ENCODE data around the gene CYLD. TPM values are rescaled to one million over a fixed set of nuclear protein-coding genes. Genes with fewer than 3 reads are reported as not detected.

The CYLD gene
- total and polyA plus RNA-seq, 8 donors: 6.2 to 30.3 (median 16.7) TPM

DNA sequence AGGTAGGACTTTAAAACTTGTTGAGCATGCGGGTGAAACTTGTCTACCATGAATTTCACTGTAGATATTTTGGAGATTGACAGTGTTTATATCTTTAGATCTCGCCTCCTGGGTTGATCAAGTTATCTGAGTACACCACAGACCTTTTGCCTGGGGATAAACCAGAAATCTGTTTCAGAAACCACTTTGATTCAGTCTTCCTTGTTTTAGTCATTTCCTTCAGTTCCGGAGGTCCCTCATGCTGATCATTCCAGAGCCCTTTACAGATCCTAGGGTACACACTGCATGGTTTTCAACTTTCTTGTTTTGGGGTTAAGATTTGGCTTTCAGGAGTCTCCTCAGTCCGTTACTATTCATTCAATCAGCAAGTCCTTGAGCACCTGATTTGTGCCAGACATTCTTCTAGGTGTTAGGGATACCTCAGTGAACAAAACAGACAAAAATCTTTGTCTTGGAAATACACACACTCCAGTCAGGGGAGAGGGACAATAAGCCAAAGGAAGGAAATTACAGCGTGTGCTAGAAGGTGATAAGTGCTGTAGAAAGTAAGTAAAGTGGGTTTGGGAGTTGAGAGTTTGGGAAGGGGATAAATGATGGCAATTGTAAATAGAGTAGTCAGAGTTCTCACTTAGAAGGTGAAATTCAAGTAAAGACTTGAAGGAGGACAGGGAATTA, 36.3 kb upstream of the CYLD start:
- Histone ChIP-seq H3K4me3 (no peak overlapping the region), H3K27ac (no peak overlapping the region), H3K36me3 (no peaks in the 10 kb centered on the region), H3K4me1 (no peaks in the 10 kb centered on the region), H3K9me3 (no peaks in the 10 kb centered on the region), H3K27me3 (no peaks in the 10 kb centered on the region)
- 64 to 66% methylated on average over 5 of the region's 5 CpGs for WGBS, 2 donors
- no peak for DNase-seq
- TF ChIP-seq, protein P1, sequence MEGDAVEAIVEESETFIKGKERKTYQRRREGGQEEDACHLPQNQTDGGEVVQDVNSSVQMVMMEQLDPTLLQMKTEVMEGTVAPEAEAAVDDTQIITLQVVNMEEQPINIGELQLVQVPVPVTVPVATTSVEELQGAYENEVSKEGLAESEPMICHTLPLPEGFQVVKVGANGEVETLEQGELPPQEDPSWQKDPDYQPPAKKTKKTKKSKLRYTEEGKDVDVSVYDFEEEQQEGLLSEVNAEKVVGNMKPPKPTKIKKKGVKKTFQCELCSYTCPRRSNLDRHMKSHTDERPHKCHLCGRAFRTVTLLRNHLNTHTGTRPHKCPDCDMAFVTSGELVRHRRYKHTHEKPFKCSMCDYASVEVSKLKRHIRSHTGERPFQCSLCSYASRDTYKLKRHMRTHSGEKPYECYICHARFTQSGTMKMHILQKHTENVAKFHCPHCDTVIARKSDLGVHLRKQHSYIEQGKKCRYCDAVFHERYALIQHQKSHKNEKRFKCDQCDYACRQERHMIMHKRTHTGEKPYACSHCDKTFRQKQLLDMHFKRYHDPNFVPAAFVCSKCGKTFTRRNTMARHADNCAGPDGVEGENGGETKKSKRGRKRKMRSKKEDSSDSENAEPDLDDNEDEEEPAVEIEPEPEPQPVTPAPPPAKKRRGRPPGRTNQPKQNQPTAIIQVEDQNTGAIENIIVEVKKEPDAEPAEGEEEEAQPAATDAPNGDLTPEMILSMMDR (IDR thresholded peaks at IDR 0.05): no peak
- FAIRE-seq: no peak
- intact Hi-C loops (cut with DNase I): no loop called here
- ATAC-seq: no peak

DNA sequence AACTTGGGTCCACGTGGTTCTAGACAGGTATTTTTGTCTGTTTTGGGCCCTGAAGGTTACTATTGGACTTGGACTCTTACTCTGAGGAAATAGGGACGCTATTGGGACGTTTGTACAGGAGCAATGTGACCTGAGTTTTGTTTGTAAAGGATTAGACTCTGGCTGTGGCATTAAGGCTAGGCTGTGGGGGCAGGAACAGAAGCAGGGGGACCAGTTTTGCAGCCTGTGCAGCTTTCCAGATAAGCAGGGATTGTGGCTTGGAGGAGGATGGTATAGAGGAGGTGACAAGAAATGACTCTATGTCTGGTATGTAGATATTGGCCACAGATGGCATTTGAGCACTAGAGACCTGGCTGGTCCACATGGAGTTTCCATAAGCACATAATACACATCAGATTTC, 35.6 kb upstream of the CYLD start:
- WGBS, 2 donors: 34 to 41% methylated on average over 3 of the region's 3 CpGs
- H3K4me3 ChIP-seq: no peak overlapping the region
- ATAC-seq (no peak), DNase-seq (no peak), FAIRE-seq (no peak)
- no peak overlapping the region for H3K27ac ChIP-seq
- H3K36me3 ChIP-seq: no peaks in the 10 kb centered on the region
- no peaks in the 10 kb centered on the region for H3K4me1 ChIP-seq
- H3K27me3 ChIP-seq: no peaks in the 10 kb centered on the region
- TF ChIP-seq, protein P1 (IDR thresholded peaks at IDR 0.05): no peak
- intact Hi-C loops (cut with DNase I): no loop called here
- H3K9me3 ChIP-seq: no peaks in the 10 kb centered on the region

DNA sequence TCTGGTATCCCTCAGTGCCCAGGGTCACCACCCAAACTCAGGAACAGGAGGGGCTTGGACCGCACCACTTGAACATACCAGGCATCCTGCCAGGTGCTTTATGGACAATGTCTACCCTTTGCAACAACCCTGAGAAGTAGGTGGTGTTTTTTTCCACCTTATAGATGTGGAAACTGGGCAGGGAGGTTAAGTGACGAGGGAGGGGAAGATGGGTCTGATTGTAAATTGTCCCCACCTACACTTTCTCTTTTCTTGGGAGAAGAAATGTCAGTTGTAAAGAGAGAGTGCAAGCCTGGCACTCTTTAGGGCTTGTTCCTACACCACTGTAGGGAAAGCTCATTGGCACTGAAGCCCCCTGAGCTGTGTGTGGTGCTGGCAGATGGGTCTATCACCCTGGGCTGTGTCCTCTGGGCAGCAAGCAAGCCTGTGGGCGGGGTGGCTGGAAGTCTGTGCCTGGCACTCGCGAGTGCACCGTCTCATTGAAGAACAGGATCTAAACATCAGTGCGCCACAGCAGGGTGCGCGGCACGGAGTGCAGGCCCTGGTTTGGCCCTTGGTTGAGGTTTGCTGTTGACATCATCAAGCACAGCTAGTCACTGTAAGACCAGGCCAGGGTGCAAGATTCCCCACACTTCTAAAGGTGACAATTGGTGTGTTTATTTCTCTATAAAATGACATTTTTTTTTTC, 33.4 kb upstream of the CYLD start:
- DNase-seq: no peak
- H3K36me3 ChIP-seq: no peaks in the 10 kb centered on the region
- intact Hi-C loops (cut with DNase I): no loop called here
- H3K4me3 ChIP-seq: no peak overlapping the region
- no peaks in the 10 kb centered on the region for H3K9me3 ChIP-seq
- no peak overlapping the region for H3K27ac ChIP-seq
- WGBS, 2 donors: 75 to 83% methylated on average over 10 of the region's 10 CpGs
- TF ChIP-seq, protein P1 (IDR thresholded peaks at IDR 0.05): no peak
- H3K4me1 ChIP-seq: no peaks in the 10 kb centered on the region
- peak in 1 of 4 donors; percentile 43 for ATAC-seq
- no peaks in the 10 kb centered on the region for H3K27me3 ChIP-seq
- FAIRE-seq: no peak

DNA sequence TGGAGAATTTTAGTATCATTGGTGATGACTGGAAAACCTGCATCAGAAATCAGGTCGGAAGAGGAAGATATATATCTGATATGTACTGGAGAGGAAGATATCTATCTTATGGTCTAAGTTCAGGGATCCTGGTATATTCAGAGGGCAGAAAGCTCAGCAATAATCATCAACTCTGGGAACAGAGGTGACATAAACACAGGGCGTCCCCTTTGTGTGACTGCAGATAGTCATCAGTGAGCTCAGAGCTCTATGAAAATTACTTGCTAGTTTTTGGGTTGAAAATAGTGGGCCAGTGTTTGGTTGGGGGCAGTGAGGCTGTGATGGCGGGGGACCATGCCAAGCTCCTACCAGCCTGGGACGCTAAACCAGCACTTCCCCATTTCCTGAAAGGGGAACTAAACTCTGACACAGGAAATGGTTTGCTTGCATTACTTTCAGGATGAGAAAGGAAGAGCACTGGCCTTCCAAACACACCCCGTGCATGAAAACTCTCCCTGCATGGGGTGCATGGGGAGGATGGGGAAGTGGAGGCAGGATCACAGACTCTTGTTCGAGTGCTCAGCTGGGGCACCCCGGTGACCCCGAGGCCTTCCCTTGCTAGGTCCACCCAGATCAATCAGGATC, 32.7 kb upstream of the CYLD start:
- Histone ChIP-seq H3K36me3 (no peaks in the 10 kb centered on the region), H3K4me3 (no peak overlapping the region), H3K9me3 (no peaks in the 10 kb centered on the region), H3K4me1 (no peaks in the 10 kb centered on the region), H3K27me3 (no peaks in the 10 kb centered on the region), H3K27ac (no peak overlapping the region)
- FAIRE-seq (no peak), DNase-seq (peak in 1 of 6 donors; percentile 40), ATAC-seq (peak in 2 of 4 donors; percentile 44 to 61)
- TF ChIP-seq, protein P1 (IDR thresholded peaks at IDR 0.05): no peak
- intact Hi-C loops (cut with DNase I): no loop called here
- WGBS, 2 donors: 55 to 74% methylated on average over 8 of the region's 8 CpGs
